Lung microvascular endothelial cell (primary cell): Measurements from ENCODE around the gene BNIPL. TPM values are rescaled to one million over a fixed set of nuclear protein-coding genes. Genes with fewer than 3 reads are reported as not detected.
A peak's percentile ranks its signal among the peaks of the same experiment; 100 is the strongest.

Experiments
- DNase-seq, 2 donors: peaks; one replicate each; pipeline versions ENCODE4 v3.0.0 to v3.0.0-alpha.2; 2010; ENCODE audit warnings: low read depth in 2 of 2
- total RNA-seq: library from RNA; depleted of rRNA; stranded (reverse); fragments of >200 nt; gene quantifications from 2 replicates; pipeline ENCODE4 v1.2.1, GENCODE V29; 2014

The BNIPL gene
- under 0.01 and 0.20 TPM in 2 replicates for total RNA-seq

GRCh38 chr1:151036356-151036755 lies at the start of gene BNIPL:
Gene BNIPL (plus strand): TSS chr1:151036586. CDS start chr1:151036726, 140 bp downstream.
- DNase-seq = no peak

GRCh38 chr1:150987924-150988323 lies 48.5 kb upstream of the BNIPL start:
- no peak for DNase-seq

- DNase-seq = no peak
Measured at GRCh38 chr1:150992626-150993025, 43.8 kb upstream of the BNIPL start.

GRCh38 chr1:150994248-150994647 lies 42.1 kb upstream of the BNIPL start:
- DNase-seq = no peak

- no peak for DNase-seq
Measured at GRCh38 chr1:150995460-150995859, 40.9 kb upstream of the BNIPL start.

- peak; percentile 26 to 29 for DNase-seq
Measured at GRCh38 chr1:150995896-150996295, 40.5 kb upstream of the BNIPL start.

- DNase-seq = no peak
Measured at GRCh38 chr1:150997126-150997872, 39.1 kb upstream of the BNIPL start.

- no peak for DNase-seq
Measured at GRCh38 chr1:150997949-150998348, 38.4 kb upstream of the BNIPL start.

GRCh38 chr1:150999051-150999674 lies 37.2 kb upstream of the BNIPL start:
- peak; percentile 51 to 96 for DNase-seq

GRCh38 chr1:150999926-151000325 lies 36.5 kb upstream of the BNIPL start:
- DNase-seq = peak in 1 of 2 donors; percentile 21

GRCh38 chr1:151000408-151000807 lies 36.0 kb upstream of the BNIPL start:
- DNase-seq = no peak

GRCh38 chr1:151001602-151002001 lies 34.8 kb upstream of the BNIPL start:
- peak in 1 of 2 donors; percentile 67 for DNase-seq

GRCh38 chr1:151002051-151002450 lies 34.3 kb upstream of the BNIPL start:
- DNase-seq = no peak

- no peak for DNase-seq
Measured at GRCh38 chr1:151002611-151003010, 33.8 kb upstream of the BNIPL start.

GRCh38 chr1:151003180-151003579 lies 33.2 kb upstream of the BNIPL start:
- no peak for DNase-seq

GRCh38 chr1:151005729-151006319 lies 30.6 kb upstream of the BNIPL start:
- DNase-seq = no peak

- peak; percentile 78 to 90 for DNase-seq
Measured at GRCh38 chr1:151006327-151007052, 29.9 kb upstream of the BNIPL start, which contains the start of gene MINDY1. Gene MINDY1 (minus strand): TSS chr1:151006902. CDS start chr1:151002617, 4,285 bp downstream.

- no peak for DNase-seq
Measured at GRCh38 chr1:151007853-151008243, 28.5 kb upstream of the BNIPL start.

- DNase-seq = peak; percentile 99
Measured at GRCh38 chr1:151008244-151009205, 27.9 kb upstream of the BNIPL start, which contains the start of gene PRUNE1. Gene PRUNE1 (plus strand): TSS chr1:151008449. CDS start chr1:151008633, 184 bp downstream.

- DNase-seq = no peak
Measured at GRCh38 chr1:151009206-151009587, 27.2 kb upstream of the BNIPL start.
